NCI-H2107 (cell line): ENCODE measurements around the gene KCNC1.
A peak's percentile ranks its signal among the peaks of the same experiment; 100 is the strongest.

Experiments used
- DNase-seq: peaks from one replicate; lab custom pipeline; 2025; lab: John Stamatoyannopoulos, UW

KCNC1 gene

DNA sequence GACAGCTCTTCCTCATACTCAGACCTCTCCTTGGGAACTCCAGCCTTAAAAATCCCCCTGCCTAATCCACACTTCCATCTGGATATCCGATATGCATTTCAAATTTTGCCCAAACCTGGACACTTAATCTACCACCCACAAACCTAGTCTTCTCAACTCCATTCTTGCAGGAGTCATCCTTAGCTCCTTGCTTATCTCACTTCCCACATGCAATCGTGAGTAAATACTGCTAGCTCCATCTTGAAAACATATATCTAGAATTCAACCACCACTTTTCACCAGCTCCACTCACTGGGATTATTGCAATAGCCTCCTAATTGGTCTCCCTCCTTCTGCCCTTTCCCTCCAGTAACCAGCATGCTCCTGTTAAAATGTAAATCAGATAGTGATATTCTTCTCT, 17.8 kb upstream of the KCNC1 start:
- DNase-seq = no peak

DNA sequence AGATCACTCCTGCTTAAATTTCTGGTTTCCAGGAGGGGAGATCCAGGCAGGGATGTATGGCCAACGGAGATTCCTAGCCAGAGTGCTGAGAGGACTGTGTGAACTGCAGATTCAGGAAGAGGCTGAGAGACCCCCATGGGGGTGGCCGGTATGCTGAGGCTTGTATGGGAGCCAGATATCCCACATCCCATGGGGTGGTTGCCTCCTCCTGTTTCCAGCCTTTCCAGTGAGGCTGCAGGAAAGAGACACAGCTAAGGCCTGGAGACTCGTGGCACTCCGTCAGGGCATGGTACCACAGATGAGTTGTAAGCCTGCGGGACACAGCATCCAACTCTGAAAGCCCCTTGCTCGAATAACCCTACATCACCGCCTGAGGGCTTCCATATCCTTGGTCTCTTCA, 16.6 kb upstream of the KCNC1 start:
- DNase-seq = no peak

DNA sequence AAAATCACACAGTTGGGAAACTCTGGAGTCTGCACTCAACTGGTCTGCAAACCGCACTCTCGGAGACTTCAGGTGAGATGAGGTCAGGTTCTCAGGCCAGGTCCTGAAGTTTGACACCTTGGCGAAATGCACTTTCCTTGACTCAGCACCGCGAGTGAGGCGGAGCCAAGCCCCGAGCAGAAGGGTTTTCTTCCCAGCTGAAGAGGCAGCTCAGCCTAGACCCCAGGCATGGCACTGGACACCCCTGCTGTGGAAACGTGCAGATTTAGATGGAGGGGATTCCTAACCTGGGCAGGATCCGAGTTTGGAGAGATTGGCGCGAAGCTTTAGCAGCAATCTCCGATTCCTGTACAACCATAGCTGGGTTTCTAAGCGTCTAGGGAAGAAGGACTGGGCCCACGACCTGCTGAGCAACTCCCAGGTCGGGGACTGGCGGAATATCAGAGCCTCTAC, 16.0 kb upstream of the KCNC1 start:
- no peak for DNase-seq

DNA sequence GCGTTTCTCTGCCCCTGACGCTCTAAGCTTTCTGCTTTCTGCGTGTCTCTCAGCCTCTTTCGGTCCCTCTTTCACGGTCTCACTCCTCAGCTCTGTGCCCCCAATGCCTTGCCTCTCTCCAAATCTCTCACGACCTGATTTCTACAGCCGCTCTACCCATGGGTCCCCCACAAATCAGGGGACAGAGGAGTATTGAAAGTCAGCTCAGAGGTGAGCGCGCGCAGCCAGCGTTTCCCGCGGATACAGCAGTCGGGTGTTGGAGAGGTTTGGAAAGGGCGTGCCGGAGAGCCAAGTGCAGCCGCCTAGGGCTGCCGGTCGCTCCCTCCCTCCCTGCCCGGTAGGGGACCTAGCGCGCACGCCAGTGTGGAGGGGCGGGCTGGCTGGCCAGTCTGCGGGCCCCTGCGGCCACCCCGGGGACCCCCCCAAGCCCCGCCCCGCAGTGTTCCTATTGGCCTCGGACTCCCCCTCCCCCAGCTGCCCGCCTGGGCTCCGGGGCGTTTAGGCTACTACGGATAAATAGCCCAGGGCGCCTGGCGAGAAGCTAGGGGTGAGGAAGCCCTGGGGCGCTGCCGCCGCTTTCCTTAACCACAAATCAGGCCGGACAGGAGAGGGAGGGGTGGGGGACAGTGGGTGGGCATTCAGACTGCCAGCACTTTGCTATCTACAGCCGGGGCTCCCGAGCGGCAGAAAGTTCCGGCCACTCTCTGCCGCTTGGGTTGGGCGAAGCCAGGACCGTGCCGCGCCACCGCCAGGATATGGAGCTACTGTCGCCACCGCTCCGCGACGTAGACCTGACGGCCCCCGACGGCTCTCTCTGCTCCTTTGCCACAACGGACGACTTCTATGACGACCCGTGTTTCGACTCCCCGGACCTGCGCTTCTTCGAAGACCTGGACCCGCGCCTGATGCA, 15.3 kb upstream of the KCNC1 start, which contains the start of gene MYOD1:
Gene MYOD1, plus strand, starts transcription at position 544 of the 910 bp plus-strand sequence. Its CDS starts 212 bp downstream, at position 756.
- DNase-seq = no peak

DNA sequence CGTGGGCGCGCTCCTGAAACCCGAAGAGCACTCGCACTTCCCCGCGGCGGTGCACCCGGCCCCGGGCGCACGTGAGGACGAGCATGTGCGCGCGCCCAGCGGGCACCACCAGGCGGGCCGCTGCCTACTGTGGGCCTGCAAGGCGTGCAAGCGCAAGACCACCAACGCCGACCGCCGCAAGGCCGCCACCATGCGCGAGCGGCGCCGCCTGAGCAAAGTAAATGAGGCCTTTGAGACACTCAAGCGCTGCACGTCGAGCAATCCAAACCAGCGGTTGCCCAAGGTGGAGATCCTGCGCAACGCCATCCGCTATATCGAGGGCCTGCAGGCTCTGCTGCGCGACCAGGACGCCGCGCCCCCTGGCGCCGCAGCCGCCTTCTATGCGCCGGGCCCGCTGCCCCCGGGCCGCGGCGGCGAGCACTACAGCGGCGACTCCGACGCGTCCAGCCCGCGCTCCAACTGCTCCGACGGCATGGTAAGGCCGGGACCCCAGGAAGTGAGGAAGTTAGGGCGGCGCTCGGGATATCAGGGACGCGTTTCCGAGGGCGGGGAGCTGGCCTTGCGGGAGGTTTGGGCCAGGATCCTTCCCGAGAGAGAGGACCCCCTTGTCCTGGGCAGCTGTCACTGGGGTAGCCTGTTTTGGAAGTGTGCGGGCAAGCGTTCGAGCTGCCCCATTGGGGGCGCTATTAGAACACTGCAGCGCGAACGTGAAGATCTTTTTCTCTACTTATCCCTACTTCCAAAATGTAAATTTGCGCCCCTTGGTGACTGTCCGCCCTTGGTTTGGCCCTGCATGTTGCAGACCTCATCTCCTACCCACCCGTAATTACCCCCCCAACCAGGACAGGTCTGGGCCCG, 14.4 kb upstream of the KCNC1 start:
- no peak for DNase-seq

DNA sequence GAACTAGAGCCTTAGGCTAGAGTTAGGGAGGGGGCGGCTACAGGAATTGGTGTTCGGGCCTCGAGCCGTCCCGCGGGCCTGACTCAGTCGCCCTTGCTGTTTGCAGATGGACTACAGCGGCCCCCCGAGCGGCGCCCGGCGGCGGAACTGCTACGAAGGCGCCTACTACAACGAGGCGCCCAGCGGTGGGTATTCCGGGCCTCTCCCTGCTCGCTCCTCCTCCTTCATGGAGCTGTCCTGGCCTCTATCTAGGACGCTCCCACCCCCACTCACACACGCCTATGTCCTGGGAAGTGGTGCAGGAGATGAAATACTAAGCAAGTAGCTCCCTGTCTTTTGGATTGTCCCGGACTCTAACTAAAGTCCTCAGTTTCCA, 13.8 kb upstream of the KCNC1 start:
- DNase-seq = no peak

DNA sequence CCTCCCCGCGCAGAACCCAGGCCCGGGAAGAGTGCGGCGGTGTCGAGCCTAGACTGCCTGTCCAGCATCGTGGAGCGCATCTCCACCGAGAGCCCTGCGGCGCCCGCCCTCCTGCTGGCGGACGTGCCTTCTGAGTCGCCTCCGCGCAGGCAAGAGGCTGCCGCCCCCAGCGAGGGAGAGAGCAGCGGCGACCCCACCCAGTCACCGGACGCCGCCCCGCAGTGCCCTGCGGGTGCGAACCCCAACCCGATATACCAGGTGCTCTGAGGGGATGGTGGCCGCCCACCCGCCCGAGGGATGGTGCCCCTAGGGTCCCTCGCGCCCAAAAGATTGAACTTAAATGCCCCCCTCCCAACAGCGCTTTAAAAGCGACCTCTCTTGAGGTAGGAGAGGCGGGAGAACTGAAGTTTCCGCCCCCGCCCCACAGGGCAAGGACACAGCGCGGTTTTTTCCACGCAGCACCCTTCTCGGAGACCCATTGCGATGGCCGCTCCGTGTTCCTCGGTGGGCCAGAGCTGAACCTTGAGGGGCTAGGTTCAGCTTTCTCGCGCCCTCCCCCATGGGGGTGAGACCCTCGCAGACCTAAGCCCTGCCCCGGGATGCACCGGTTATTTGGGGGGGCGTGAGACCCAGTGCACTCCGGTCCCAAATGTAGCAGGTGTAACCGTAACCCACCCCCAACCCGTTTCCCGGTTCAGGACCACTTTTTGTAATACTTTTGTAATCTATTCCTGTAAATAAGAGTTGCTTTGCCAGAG, 13.2 kb upstream of the KCNC1 start:
- DNase-seq = no peak

DNA sequence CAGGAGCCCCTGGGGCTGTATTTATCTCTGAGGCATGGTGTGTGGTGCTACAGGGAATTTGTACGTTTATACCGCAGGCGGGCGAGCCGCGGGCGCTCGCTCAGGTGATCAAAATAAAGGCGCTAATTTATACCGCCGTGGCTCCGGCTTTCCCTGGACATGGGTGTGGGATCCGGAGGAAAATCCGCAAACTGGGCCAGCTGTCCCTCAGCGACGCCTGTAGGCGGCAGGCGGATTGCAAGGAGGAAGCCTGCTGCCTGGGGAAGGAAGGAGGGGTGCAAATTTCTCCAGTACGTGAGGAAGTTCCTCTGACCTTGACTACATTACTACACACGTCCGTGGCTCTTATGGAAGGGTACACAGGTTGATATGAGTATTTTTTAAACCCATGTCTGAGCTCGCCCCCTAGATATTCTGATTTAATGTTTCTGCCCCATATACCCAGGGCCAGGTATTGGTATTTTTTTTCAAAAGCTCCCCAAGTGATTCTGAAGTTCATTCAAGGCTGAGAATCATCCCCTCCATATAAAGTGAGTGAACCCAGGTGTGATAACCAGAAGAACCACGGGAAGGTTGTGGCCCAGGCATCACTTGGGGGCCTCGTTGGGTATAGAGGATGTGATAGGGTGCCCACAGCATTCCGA, 12.5 kb upstream of the KCNC1 start:
- DNase-seq = no peak

DNA sequence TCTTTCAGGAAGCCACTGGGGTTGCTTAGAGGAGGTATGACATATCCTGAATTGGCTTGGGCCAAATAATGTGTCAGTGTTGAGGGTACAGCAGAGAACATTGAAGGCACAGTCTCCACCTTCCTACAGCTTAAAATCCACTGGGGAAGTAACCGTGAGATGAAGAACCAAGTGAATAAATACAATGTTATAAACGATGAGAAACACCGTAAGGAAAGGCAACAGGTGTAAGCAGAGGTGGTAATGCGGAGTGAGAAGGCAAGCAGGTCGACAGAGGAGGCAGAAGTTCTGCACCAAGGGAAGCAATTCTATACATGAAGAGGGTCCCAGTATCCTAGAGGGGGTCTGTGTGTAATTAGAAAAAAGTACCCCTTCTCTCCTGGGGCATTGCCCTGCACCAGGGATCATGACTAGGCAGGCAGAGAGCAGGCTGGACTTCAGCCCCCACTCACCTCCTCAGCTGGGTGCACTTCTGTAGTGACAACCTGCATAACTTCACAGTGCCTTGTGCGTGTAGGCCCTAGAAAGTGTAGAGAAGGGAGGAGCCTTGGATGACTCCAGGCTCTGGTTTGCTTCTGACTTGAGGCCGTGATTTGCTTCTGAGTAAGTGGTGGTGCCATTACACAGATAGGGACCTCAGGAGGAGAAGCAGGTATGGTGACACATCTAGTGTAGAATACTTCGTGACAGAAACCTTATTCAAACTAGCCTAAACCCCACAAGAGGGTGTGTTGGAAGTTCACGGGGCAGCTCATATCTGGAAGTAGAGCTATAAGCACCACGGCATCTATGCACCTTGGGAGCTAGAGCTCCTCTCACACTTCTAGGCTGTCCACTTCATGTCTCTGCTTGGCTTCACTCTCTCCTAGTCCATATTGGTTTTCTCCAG, 10.3 kb upstream of the KCNC1 start:
- DNase-seq = no peak

DNA sequence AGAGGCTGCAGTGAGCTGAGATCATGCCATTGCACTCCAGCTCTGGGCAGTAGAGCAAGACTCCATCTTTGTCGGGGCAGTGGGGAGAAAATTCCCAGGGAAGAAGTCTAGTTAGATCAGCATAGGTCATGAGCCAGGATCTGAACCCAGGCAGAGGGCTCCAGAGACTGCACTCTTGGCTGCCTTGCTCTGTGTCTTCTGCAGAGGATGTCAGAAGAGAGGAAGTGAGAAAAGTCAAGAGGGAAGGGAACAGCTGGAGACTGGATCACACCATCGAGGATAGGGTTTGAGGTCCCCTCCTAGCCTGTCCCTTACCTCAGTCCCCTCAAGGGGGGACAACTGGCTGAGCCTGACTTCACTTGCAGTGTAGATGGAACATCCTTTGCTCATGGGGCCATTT, 9.4 kb upstream of the KCNC1 start:
- no peak for DNase-seq

DNA sequence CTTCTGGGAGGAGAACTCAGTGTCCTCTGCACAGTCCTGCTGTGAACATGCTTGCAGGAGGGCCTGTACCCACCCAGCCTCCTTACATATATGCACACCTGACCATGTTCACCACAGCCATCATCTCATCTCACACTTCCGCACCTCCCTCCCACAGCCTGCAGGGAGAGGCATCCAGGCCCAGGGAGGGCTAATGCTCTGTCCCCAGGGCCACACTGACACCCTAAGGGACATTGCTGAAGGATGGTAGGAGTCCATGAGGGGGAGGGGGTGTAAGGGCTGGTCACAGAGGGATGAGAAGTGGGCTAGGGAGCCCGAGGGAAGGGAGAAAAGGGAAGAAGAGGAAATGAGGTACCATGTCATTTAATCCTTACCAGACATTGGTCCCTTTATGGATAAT, 4.4 kb upstream of the KCNC1 start:
- no peak for DNase-seq

DNA sequence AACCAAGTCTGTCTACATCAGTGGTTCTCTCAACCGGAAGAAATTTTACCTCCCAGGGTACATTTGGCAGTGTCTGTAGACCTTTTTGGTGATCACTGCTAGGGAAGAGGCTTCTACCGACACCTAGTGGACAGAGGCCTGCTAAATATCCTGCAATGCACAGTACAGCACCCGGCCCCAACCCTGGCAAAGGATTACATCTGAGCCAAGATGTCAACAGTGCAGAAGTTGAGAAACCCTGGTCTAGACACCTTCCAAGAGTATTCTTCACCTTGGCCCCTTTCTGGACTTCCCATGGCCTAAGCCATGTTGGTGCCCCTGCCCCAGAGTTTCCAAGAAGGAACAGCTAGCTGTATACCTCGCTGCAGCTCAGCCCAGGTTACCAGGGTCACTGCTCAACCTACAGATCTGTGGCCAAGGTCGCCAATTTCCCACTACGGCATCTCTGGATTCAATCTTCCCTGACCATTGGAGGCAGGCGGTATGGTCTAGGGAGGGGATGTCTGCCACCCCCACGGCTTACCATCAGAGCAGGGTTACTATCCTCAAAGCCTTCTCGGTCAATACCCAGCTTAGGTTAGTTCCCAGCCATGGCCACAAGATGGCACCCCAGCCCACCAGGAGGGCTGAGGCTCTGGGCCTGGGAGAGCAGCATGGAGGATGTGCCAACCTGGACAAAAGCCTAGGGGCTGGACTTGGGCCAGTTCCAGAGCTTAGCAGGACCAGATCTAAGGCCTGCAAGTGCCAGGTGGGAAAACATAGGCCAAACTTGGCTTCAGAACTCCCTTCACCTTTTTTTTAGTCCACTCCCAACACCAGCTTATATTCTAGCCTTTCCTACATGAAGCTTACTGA, 3.7 kb upstream of the KCNC1 start:
- DNase-seq = peak; percentile 68

DNA sequence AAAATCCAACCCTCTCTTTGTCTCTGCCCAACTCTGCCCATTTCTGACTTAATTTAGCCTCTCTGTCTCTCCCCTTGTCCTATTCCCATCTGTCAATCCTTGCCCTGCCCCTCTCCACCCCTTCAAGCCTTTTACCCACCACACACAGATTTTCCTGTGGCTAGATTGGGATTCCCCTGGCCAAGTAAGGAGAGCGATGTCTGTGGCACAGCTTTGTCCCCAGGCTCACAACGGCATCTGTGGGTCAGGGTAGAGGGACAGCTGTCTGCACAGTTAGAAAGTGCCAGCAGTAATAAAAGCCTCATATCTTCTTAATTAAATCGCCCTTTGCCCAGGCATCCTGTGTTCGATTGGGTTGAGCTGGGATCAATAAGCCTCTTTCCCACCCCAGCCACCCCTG, 1.3 kb upstream of the KCNC1 start:
- DNase-seq = no peak

DNA sequence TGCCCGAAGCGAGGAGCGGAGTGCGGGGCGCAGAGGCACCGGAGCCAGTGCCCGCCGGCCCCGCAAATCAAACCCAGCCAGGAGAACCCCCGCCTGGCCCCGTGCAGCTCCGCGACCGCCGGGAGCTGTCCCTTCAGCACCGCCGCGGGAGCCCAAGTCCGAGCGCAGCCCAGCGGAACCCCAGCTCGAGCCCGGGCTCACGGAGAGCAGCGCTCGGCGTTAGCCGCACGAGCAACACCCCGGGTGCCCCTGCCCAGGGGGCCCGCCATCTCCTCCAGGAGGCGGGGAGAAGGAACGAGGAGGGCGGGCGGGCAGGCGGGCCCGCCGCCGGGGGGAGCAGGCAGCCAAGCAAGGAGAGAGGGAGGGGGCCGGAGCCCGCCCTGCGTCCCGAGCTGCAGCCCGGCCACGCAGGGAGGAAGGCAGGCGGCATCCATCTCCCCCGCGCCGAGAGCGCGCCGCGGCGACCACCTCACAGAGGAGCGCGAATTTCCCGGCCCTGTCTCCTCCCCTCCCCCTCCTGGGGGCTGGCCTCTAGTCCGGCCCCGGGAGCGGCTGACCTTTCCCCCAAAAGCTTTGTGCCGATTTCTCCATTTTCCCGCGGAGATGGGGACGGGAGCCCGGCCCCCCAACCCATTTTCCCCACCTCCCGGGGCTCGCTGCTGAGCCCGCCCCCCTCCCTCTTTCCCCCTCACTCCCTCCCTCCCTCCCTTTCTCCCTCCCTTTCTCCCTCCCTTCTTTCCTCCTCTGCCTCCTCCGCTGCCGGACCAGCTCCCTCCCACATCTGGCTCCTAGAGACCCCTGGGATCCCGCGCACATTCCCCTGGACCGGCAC, 621 bp downstream of the KCNC1 start:
- DNase-seq = no peak

DNA sequence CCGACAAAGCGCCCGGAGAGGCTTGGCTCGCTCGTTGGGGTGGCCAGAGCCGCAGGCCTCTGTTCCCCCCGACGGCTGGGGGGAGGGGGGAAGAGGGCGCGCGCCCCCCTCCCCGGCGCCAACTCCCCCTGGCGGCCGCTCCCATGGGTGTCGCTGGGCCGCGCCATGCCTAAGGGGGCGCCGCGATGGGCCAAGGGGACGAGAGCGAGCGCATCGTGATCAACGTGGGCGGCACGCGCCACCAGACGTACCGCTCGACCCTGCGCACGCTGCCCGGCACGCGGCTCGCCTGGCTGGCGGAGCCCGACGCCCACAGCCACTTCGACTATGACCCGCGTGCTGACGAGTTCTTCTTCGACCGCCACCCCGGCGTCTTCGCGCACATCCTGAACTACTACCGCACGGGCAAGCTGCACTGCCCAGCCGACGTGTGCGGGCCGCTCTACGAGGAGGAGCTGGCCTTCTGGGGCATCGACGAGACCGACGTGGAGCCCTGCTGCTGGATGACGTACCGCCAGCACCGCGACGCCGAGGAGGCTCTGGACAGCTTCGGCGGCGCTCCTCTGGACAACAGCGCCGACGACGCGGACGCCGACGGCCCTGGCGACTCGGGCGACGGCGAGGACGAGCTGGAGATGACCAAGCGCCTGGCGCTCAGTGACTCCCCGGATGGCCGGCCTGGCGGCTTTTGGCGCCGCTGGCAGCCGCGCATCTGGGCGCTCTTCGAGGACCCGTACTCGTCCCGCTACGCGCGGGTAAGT, 1.4 kb downstream of the KCNC1 start:
- no peak for DNase-seq

DNA sequence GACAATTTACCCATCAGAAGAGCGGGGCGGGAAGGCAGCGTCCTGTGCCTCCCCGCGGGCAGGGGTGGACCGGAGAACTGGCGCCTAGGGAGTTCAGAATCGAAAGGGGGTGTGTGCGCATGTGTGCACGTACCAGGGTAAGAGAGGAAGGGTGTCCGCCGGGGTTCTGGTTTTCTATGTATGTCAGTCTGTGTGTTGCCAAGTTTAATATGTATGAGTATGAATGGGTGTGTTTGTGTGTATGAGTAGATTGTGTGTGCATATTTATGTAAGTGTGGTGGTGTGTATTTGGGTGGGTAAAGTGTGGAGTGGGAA, 2.0 kb downstream of the KCNC1 start:
- DNase-seq = no peak

DNA sequence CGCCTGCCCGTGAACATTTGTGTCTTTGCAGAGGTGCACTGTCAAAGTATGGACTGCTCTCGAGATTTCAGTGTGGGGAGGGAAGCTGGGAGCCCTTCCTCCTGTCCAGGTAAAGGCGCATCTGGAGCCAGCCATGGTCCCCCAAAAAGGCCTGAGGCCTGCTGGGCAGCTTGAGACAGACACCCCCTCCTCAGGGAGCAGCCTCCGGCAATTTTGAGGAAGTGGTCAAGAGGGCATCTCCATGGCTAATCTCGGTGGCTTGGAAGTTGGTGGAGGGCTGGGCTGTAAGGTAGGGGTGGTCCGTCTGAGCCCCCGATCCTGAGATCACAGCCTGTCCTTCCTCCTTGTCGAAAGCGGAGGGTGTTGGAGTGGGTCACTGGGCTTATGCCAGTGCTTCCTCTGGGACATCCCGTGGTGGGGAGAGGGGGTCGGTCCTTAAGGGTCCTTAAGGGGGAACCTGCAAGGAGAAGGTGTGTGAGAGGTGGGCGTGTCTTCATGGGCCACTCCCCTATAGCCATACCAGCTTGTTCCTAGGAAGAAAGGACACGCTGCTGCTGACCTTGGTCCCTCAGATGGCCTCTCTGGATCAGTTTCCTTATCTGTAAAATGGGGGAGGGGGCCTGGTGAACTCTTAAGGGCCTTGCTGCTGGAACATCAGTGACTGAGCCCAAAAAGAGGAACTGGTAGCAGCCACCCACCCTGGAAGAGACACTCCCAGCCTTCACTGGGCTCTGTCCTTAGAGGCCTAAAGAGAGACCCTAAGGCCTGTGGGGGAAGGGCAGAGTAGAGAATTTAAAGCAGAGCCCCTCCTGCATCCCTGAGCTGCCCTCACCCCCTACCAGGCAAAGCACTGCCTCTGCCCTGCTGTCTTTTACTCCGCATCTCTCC, 2.6 kb downstream of the KCNC1 start:
- DNase-seq = no peak
